ENCODE results near the gene NDUFA5. TPM values are rescaled to one million over a fixed set of nuclear protein-coding genes. Genes with fewer than 3 reads are reported as not detected.

The NDUFA5 gene
- total and polyA plus RNA-seq, 2 experiments from 2014 or later = 55.2 to 207 TPM

GRCh38 chr7:123502201-123502600 is 55.4 kb downstream of the NDUFA5 start:
- Mint-ChIP-seq H3K36me3 (ENCODE audit: low read depth) (peaks cover 17% of the 10 kb centered on the region), H3K9me3 (peaks cover 28% of the 10 kb centered on the region), H3K27ac (no peak overlapping the region), H3K4me3 (no peak overlapping the region), H3K4me1 (peaks cover 13% of the 10 kb centered on the region), H3K27me3 (ENCODE audit: insufficient read depth, low read depth, poor library complexity) (no peaks in the 10 kb centered on the region)
- no peaks in the 10 kb centered on the region for H3K27me3 ChIP-seq (ENCODE audit: insufficient read depth)
- no peak overlapping the region for H3K4me3 ChIP-seq
- H3K36me3 ChIP-seq (ENCODE audit: insufficient read depth) = peaks cover 4% of the 10 kb centered on the region; the same call in 1 of the 2 replicates
- H3F3A ChIP-seq (replicated peaks; ENCODE audit: low read depth) = no peaks in the 10 kb centered on the region
- H3K27ac ChIP-seq (ENCODE audit: low read depth) = no peak overlapping the region
- H3K9me2 ChIP-seq (ENCODE audit: insufficient read depth) = peaks cover 11% of the 10 kb centered on the region; the same call in 1 of the 2 replicates
- H3K79me2 ChIP-seq (replicated peaks; ENCODE audit: insufficient read depth) = no peaks in the 10 kb centered on the region
- peaks cover 11% of the 10 kb centered on the region; the same call in 1 of the 2 replicates for H3K4me1 ChIP-seq (ENCODE audit: insufficient read depth)
- peak overlapping the region; percentile 19; the same call in 1 of the 2 replicates for H3K4me2 ChIP-seq
- no peak for TF ChIP-seq EZH2 (IDR thresholded peaks at IDR 0.05; ENCODE audit: low read depth, unreplicated experiment)
- no peaks in the 10 kb centered on the region for H4K20me1 ChIP-seq (replicated peaks; ENCODE audit: insufficient read depth)
- H2AFZ ChIP-seq = peak overlapping the region; percentile 24; the same call in 1 of the 2 replicates
- DNase-seq (ENCODE audit: low spot score) (peak; percentile 16), ATAC-seq (peak; percentile 59)

- no peaks in the 10 kb centered on the region for H3K79me2 ChIP-seq (replicated peaks; ENCODE audit: insufficient read depth)
- TF ChIP-seq REST (IDR thresholded peaks at IDR 0.05; ENCODE audit: unreplicated experiment) (no peak), STAT1 (IDR thresholded peaks at IDR 0.05; ENCODE audit: unreplicated experiment) (no peak), ETS1 (IDR thresholded peaks at IDR 0.05) (no peak), EZH2phosphoT487 (IDR thresholded peaks at IDR 0.05; ENCODE audit: unreplicated experiment) (no peak), ZNF462 (CRISPR knock-in tag; IDR thresholded peaks at IDR 0.05) (no peak), CREB1 (CRISPR knock-in tag; IDR thresholded peaks at IDR 0.05; ENCODE audit: low read depth) (no peak), POLR2AphosphoS5 (IDR thresholded peaks at IDR 0.05; ENCODE audit: low read depth) (no peak), NANOG (IDR thresholded peaks at IDR 0.05; ENCODE audit: borderline replicate concordance) (no peak), EZH2 (IDR thresholded peaks at IDR 0.05; ENCODE audit: low read depth, unreplicated experiment) (no peak)
Measured at GRCh38 chr7:123500878-123501489, 56.6 kb downstream of the NDUFA5 start.

More at GRCh38 chr7:123500878-123501489, 56.6 kb downstream of the NDUFA5 start:
- peaks cover 14% of the 10 kb centered on the region for H3K36me3 Mint-ChIP-seq (ENCODE audit: low read depth)
- peaks cover 18% of the 10 kb centered on the region for H3K9me3 Mint-ChIP-seq
- ATAC-seq = no peak
- no peaks in the 10 kb centered on the region for H3K27me3 Mint-ChIP-seq (ENCODE audit: insufficient read depth, low read depth, poor library complexity)
- Histone ChIP-seq H3K4me1 (ENCODE audit: insufficient read depth) (peaks cover 11% of the 10 kb centered on the region; the same call in 1 of the 2 replicates), H3K4me2 (0 out of 2 replicates have a peak overlapping the region, but pooled peaks have one; percentile 19), H2AFZ (no peak overlapping the region), H3K9me2 (ENCODE audit: insufficient read depth) (peaks cover 11% of the 10 kb centered on the region; the same call in 1 of the 2 replicates), H3K4me3 (no peak overlapping the region), H3K27me3 (ENCODE audit: insufficient read depth) (no peaks in the 10 kb centered on the region), H3K36me3 (ENCODE audit: insufficient read depth) (peaks cover 4% of the 10 kb centered on the region; the same call in 1 of the 2 replicates), H3K27ac (ENCODE audit: low read depth) (no peak overlapping the region), H3F3A (replicated peaks; ENCODE audit: low read depth) (no peaks in the 10 kb centered on the region), H4K20me1 (replicated peaks; ENCODE audit: insufficient read depth) (no peaks in the 10 kb centered on the region)
- H3K4me1 Mint-ChIP-seq = peaks cover 13% of the 10 kb centered on the region
- no peak for DNase-seq (ENCODE audit: low spot score)
- H3K27ac Mint-ChIP-seq = no peak overlapping the region
- H3K4me3 Mint-ChIP-seq = no peak overlapping the region
